HepG2 (cell line): Measurements from ENCODE around the gene TMEM271. TPM values are rescaled to one million over a fixed set of nuclear protein-coding genes. Genes with fewer than 3 reads are reported as not detected.

Source experiments
- ATAC-seq: fragments of 200-7000 bp; cut with Tn5 transposase; 3 replicates; pipeline ENCODE4 v1.9.1; 2020; ENCODE audit warnings: mild to moderate bottlenecking, moderate library complexity
- BruUV-seq: library from RNA; stranded (reverse); fragments of 400-500 nt; replicated peaks from 2 replicates; lab custom pipeline; 2021; lab: Mats Ljungman, UMichigan
- CTCF ChIA-PET: fragments of 300-600 bp; formaldehyde crosslinking; extraction: SDS; loops from one replicate; lab custom pipeline; 2021; ENCODE audit warnings: low total read pairs, inconsistent platforms, low intra/inter-chr PET ratio; lab: Yijun Ruan, JAX
- POLR2A ChIA-PET: fragments of 350-600 bp; sonication (Branson Sonifier 250); formaldehyde crosslinking; loops from one replicate; lab custom pipeline; 2020; ENCODE audit warnings: antibody characterized with exemption, inconsistent platforms; lab: Yijun Ruan, JAX
- DNase-seq: peaks from one replicate; pipeline ENCODE4 v3.0.0-alpha.2; 2015; ENCODE audit warnings: low spot score
- FAIRE-seq: peaks from 3 replicates; lab custom pipeline; 2011; peaks lifted over from hg19 to GRCh38; lab: Jason Lieb, UNC
- H2AFZ ChIP-seq: one replicate; pipeline ENCODE4 v1.6.1; 2011; ENCODE audit warnings: low read length, inconsistent platforms
- H3K27ac ChIP-seq: fragments of 300-600 bp; 3 replicates; pipeline ENCODE4 v1.8.0; 2011; ENCODE audit warnings: mixed run types, mild to moderate bottlenecking, mixed read lengths, low read length, inconsistent platforms; ENCODE audit not compliant: insufficient read depth; ENCODE audit errors: extremely low read length
- H3K27me3 ChIP-seq, 2 experiments: fragments of 200-600 bp in 1 of 2; 2 replicates in 1 of 2; 3 replicates in 1 of 2; pipeline versions ENCODE4 v1.6.0 to v1.8.0; 2011; ENCODE audit warnings: low read length in 2 of 2, mild to moderate bottlenecking in 2 of 2, moderate library complexity in 2 of 2, inconsistent platforms in 1 of 2; ENCODE audit not compliant: insufficient read depth in 2 of 2, control insufficient read depth in 1 of 2
- H3K36me3 ChIP-seq, 2 experiments: fragments of 200-600 bp in 1 of 2; replicated peaks in 1 of 2; 2 replicates in 1 of 2; 3 replicates in 1 of 2; pipeline versions ENCODE4 v1.5.1 to v1.8.0; 2011; ENCODE audit warnings: low read length in 2 of 2, inconsistent platforms in 1 of 2; ENCODE audit not compliant: insufficient read depth in 2 of 2, control insufficient read depth in 1 of 2
- H3K4me1 ChIP-seq: 2 replicates; pipeline ENCODE4 v1.5.1; 2012; ENCODE audit warnings: low read length, inconsistent platforms; ENCODE audit not compliant: insufficient read depth
- H3K4me2 ChIP-seq: 2 replicates; pipeline ENCODE4 v1.6.0; 2011; ENCODE audit warnings: low read depth, low read length, inconsistent platforms
- H3K4me3 ChIP-seq, 3 experiments: fragments of 200-600 bp in 1 of 3; sonication (generic), shearing (Covaris generic) in 1 of 3; replicated peaks in 1 of 3; 2 replicates each; pipeline ENCODE4 v1.5.1; 2011 to 2016; ENCODE audit warnings: low read length in 3 of 3, inconsistent platforms in 2 of 3, low read depth in 2 of 3, mild to moderate bottlenecking in 2 of 3, control low read depth in 1 of 3, mixed read lengths in 1 of 3; ENCODE audit not compliant: insufficient read depth in 1 of 3
- H3K79me2 ChIP-seq: one replicate; pipeline ENCODE4 v1.6.1; 2011; ENCODE audit warnings: low read length, inconsistent platforms; ENCODE audit not compliant: insufficient read depth
- H3K9ac ChIP-seq: 2 replicates; pipeline ENCODE4 v1.6.0; 2011; ENCODE audit warnings: mild to moderate bottlenecking, low read depth, low read length, inconsistent platforms; ENCODE audit not compliant: insufficient read depth
- H3K9me3 ChIP-seq: 2 replicates; pipeline ENCODE4 v1.5.1; 2012; ENCODE audit warnings: mild to moderate bottlenecking, low read length
- H4K20me1 ChIP-seq: 2 replicates; pipeline ENCODE4 v1.6.0; 2011; ENCODE audit warnings: inconsistent platforms, mild to moderate bottlenecking, low read length, moderate library complexity; ENCODE audit not compliant: insufficient read depth
- ATF7-NPFF ChIP-seq: sonication (generic); formaldehyde crosslinking; IDR thresholded peaks from 2 replicates; pipeline ENCODE4 v1.8.1; 2023; ENCODE audit warnings: mild to moderate bottlenecking, low read depth, missing genetic modification reagents, moderate library complexity
- CERS6 ChIP-seq: sonication (generic); formaldehyde crosslinking; IDR thresholded peaks from 2 replicates; pipeline ENCODE4 v1.5.0; 2020; ENCODE audit warnings: missing genetic modification reagents
- CHD2 ChIP-seq: IDR thresholded peaks from 2 replicates; pipeline ENCODE4 v1.6.1; 2011; ENCODE audit warnings: low read depth, low read length, improper control_type of control experiment
- DR1 ChIP-seq: sonication (generic); formaldehyde crosslinking; IDR thresholded peaks from 2 replicates; pipeline ENCODE4 v1.8.0; 2021; ENCODE audit warnings: mild to moderate bottlenecking, missing genetic modification reagents, inconsistent platforms
- ELF4 ChIP-seq: sonication (generic); formaldehyde crosslinking; IDR thresholded peaks from 2 replicates; pipeline ENCODE4 v1.5.0; 2020; ENCODE audit warnings: missing genetic modification reagents, mild to moderate bottlenecking, moderate library complexity, borderline replicate concordance
- FOXP1 ChIP-seq, 2 experiments: fragments of 450-650 bp in 1 of 2; IDR thresholded peaks; 2 replicates each; pipeline ENCODE4 v1.6.1; 2017 to 2018; ENCODE audit warnings: antibody characterized with exemption in 1 of 2
- MTF1 ChIP-seq: sonication (generic); formaldehyde crosslinking; IDR thresholded peaks from 2 replicates; pipeline ENCODE4 v1.5.0; 2020; ENCODE audit warnings: missing genetic modification reagents
- MXI1 ChIP-seq: IDR thresholded peaks from 3 replicates; pipeline ENCODE4 v1.6.1; 2012; ENCODE audit warnings: low read depth, low read length, inconsistent platforms, borderline replicate concordance
- NFYC ChIP-seq: IDR thresholded peaks from 2 replicates; pipeline ENCODE4 v1.6.1; 2016; ENCODE audit warnings: missing genetic modification reagents, missing compliant biosample characterization
- RFXAP ChIP-seq: sonication (generic); formaldehyde crosslinking; IDR thresholded peaks from 2 replicates; pipeline ENCODE4 v1.4.0; 2020; ENCODE audit warnings: missing genetic modification reagents, borderline replicate concordance
- TEAD2 ChIP-seq: sonication (generic); formaldehyde crosslinking; IDR thresholded peaks from 2 replicates; pipeline ENCODE4 v1.9.0; 2021; ENCODE audit warnings: missing genetic modification reagents
- ZNF234 ChIP-seq: sonication (generic); formaldehyde crosslinking; conservative IDR thresholded peaks from 2 replicates; pipeline ENCODE4 v1.5.1; 2020; ENCODE audit warnings: mild to moderate bottlenecking, missing genetic modification reagents
- ZNF704 ChIP-seq: sonication (generic); formaldehyde crosslinking; IDR thresholded peaks from 2 replicates; pipeline ENCODE4 v1.8.1; 2023; ENCODE audit warnings: mild to moderate bottlenecking, inconsistent platforms, moderate library complexity, missing genetic modification reagents, borderline replicate concordance
- WGBS: methylation state at CpG from one replicate; pipeline ENCODE4 v1.1.6; 2017; ENCODE audit warnings: low lambda C conversion rate; 5-methylcytosine and 5-hydroxymethylcytosine counted together
- in situ Hi-C: cut with HindIII; loops from 2 replicates; pipeline ENCODE4 v1.10.0; 2017; ENCODE audit warnings: low pct_unique_long_range_greater_than_20kb; ENCODE audit not compliant: extremely low pct_ligation_motif_present
- intact Hi-C: fragments of 100-400 bp; cut with micrococcal nuclease; formaldehyde crosslinking; loops from one replicate; pipeline ENCODE4 v1.10.0; 2022; ENCODE audit not compliant: unreplicated experiment
- polyA plus RNA-seq, 8 experiments: library from polyadenylated mRNA; depleted of rRNA in 3 of 8; stranded (reverse) in 7 of 8; unstranded in 1 of 8; fragments of >200 nt; fragmentation: Illumina TruSeq in 4 of 8; extraction: Trizol in 4 of 8; gene quantifications; 2 replicates each; pipeline versions ENCODE4 v1.2.1 to v1.2.3, GENCODE V29; 2011 to 2016; ENCODE audit warnings: low read depth in 4 of 8, missing spikeins in 1 of 8, mixed read lengths in 1 of 8; ENCODE audit not compliant: insufficient read depth in 1 of 8
- total RNA-seq, 5 experiments: library from RNA; depleted of rRNA; stranded (reverse); fragments of >200 nt; fragmentation: Illumina TruSeq; extraction: Trizol; gene quantifications; 2 replicates each; pipeline ENCODE4 v1.2.3, GENCODE V29; 2016; ENCODE audit warnings: low read depth in 1 of 5
- TF ChIP-seq, protein P1 (sequence below): sonication (generic); formaldehyde crosslinking; IDR thresholded peaks from 2 replicates; pipeline ENCODE4 v1.4.0; 2020; ENCODE audit warnings: missing genetic modification reagents; ENCODE audit errors: not compliant biosample characterization

The TMEM271 gene
- total and polyA plus RNA-seq, 2 of the 13 experiments (the other 11 are each of a cell fraction or from before 2014, with no cell fraction given), result not detected

GRCh38 chr4:587671-588350 is 11.7 kb upstream of the TMEM271 start:
- Histone ChIP-seq H3K27ac (no peak overlapping the region), H3K9me3 (peaks cover 16% of the 10 kb centered on the region), H3K9ac (no peak overlapping the region), H3K36me3 (no peaks in the 10 kb centered on the region), H3K4me3 (no peak overlapping the region), H3K79me2 (no peaks in the 10 kb centered on the region), H4K20me1 (no peaks in the 10 kb centered on the region), H2AFZ (no peak overlapping the region), H3K4me1 (peaks cover 21% of the 10 kb centered on the region), H3K27me3 (peaks cover 4 to 34% of the 10 kb centered on the region in 2 experiments), H3K4me2 (no peak overlapping the region)
- WGBS, result 57% methylated on average over 20 of the region's 25 CpGs
- ChIA-PET POLR2A (no interaction called here), CTCF (no interaction called here)
- DNase-seq (no peak), ATAC-seq (no peak), FAIRE-seq (no peak)
- intact Hi-C loops, result no loop called here
- TF ChIP-seq ATF7-NPFF (no peak), ELF4 (no peak), NFYC (no peak), FOXP1 (IDR thresholded peaks at IDR 0.05) (no peak), FOXP1 (CRISPR knock-in tag; IDR thresholded peaks at IDR 0.05) (no peak), CHD2 (no peak)
- TF ChIP-seq, protein P1, sequence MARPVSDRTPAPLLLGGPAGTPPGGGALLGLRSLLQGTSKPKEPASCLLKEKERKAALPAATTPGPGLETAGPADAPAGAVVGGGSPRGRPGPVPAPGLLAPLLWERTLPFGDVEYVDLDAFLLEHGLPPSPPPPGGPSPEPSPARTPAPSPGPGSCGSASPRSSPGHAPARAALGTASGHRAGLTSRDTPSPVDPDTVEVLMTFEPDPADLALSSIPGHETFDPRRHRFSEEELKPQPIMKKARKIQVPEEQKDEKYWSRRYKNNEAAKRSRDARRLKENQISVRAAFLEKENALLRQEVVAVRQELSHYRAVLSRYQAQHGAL (CRISPR knock-in tag), result no peak
- in situ Hi-C loops, result no loop called here
- no TSS peak for BruUV-seq

DNA sequence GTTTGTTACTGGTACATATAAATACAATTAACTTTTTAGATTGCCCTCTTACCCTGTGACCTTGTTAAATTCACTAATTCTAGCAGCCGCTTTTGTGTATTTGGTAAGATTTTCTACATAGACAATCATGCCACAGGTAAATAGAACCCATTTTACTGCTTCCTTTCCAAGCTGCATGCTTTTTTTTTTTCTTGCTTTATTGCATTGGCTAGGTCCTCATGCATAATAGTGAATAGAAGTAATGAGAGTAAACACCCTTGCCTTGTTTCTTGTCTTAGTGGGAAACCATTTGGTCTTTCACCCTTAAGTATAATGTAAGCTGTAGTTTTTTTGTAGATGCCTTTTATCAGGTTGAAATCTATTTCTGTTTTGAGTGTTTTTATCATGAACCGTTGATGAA is 7.7 kb upstream of the TMEM271 start:
- no TSS peak for BruUV-seq
- intact Hi-C loops, result no loop called here
- no peak for TF ChIP-seq DR1 (CRISPR knock-in tag)
- TF ChIP-seq MTF1 (CRISPR knock-in tag), result no peak
- TF ChIP-seq CERS6, result no peak
- no peak for TF ChIP-seq ZNF704 (CRISPR knock-in tag)
- no peak for TF ChIP-seq MXI1
- no peak for TF ChIP-seq TEAD2
- no peak for TF ChIP-seq RFXAP (CRISPR knock-in tag)
- TF ChIP-seq ZNF234 (CRISPR knock-in tag), result no peak

More for the DNA sequence above, 7.7 kb upstream of the TMEM271 start:
- ChIA-PET CTCF (no interaction called here), POLR2A (no interaction called here)
- in situ Hi-C loops, result no loop called here
- DNase-seq (no peak), FAIRE-seq (no peak), ATAC-seq (no peak)
- no peak overlapping the region for H2AFZ ChIP-seq
- no peak overlapping the region for H3K9ac ChIP-seq
- H3K9me3 ChIP-seq, result peaks cover 16% of the 10 kb centered on the region
- peaks cover 1 to 33% of the 10 kb centered on the region in 2 experiments; a peak in 4 of 5 replicates for H3K27me3 ChIP-seq
- H4K20me1 ChIP-seq, result no peaks in the 10 kb centered on the region
- H3K36me3 ChIP-seq, result no peaks in the 10 kb centered on the region
- H3K4me1 ChIP-seq, result peaks cover 56% of the 10 kb centered on the region
- H3K79me2 ChIP-seq, result no peaks in the 10 kb centered on the region
- no peak overlapping the region for H3K27ac ChIP-seq
- H3K4me3 ChIP-seq, result no peak overlapping the region
- H3K4me2 ChIP-seq, result no peak overlapping the region
- WGBS, result 2% methylated on average over 2 of the region's 2 CpGs
